ENCODE results near the gene KCTD15. TPM values are rescaled to one million over a fixed set of nuclear protein-coding genes. Genes with fewer than 3 reads are reported as not detected.

Gene KCTD15
- total and polyA plus RNA-seq, 2 donors (not counting 3 experiments of a cell fraction or from before 2014, with no cell fraction given), result 49.5 to 51.8 TPM

GRCh38 chr19:33780251-33780650 lies 16.4 kb upstream of the KCTD15 start:
- DNase-seq (ENCODE audit: low read depth, low spot score) (no peak), FAIRE-seq (no peak)
- TF ChIP-seq MAX (IDR thresholded peaks at IDR 0.05; ENCODE audit: insufficient read depth, insufficient read length), result no peak
- no peak for TF ChIP-seq JUN (IDR thresholded peaks at IDR 0.05; ENCODE audit: borderline replicate concordance, insufficient read depth, insufficient read length, low read depth)
- TF ChIP-seq EZH2 (IDR thresholded peaks at IDR 0.05; ENCODE audit: borderline replicate concordance, low read depth, low read length, severe bottlenecking), result no peak
- TF ChIP-seq CTCF (IDR thresholded peaks at IDR 0.05; ENCODE audit: extremely low read depth in 1 of 2, insufficient read depth in 1 of 2, low read depth in 1 of 2, low read length in 2 of 2), result no peak
- TF ChIP-seq FOS (IDR thresholded peaks at IDR 0.05; ENCODE audit: borderline replicate concordance, insufficient read depth, low read length), result no peak
- no peak for TF ChIP-seq MYC (IDR thresholded peaks at IDR 0.05; ENCODE audit: low read depth, low read length)
- no peak for TF ChIP-seq POLR2AphosphoS5 (IDR thresholded peaks at IDR 0.05; ENCODE audit: insufficient read depth, low read depth, low read length)
- TF ChIP-seq POLR2A (IDR thresholded peaks at IDR 0.05; ENCODE audit: low read depth, low read length), result no peak
- TF ChIP-seq GATA2 (IDR thresholded peaks at IDR 0.05; ENCODE audit: insufficient read depth, insufficient read length, low read depth, low read length), result no peak
- Histone ChIP-seq H3K27ac (ENCODE audit: insufficient read depth, low read depth, low read length) (no peak overlapping the region), H3K27me3 (ENCODE audit: control insufficient read depth in 2 of 2, insufficient read depth in 2 of 2, low read length in 2 of 2) (peaks cover 0 to 4% of the 10 kb centered on the region in 2 experiments), H3K4me3 (replicated peaks in 1 of 3; ENCODE audit: insufficient read depth in 1 of 3, low read depth in 1 of 3, low read length in 3 of 3) (no peak overlapping the region), H3K9me1 (replicated peaks; ENCODE audit: control insufficient read depth, extremely low read depth, insufficient read depth, low read length) (no peaks in the 10 kb centered on the region), H3K4me1 (ENCODE audit: control insufficient read depth, extremely low read depth, insufficient read depth, low read length) (peaks cover 6% of the 10 kb centered on the region), H4K20me1 (replicated peaks; ENCODE audit: control insufficient read depth, extremely low read depth, insufficient read depth, low read length) (no peaks in the 10 kb centered on the region), H2AFZ (ENCODE audit: low read depth, low read length) (no peak overlapping the region), H3K79me2 (ENCODE audit: control insufficient read depth, insufficient read depth, low read length) (no peaks in the 10 kb centered on the region), H3K4me2 (ENCODE audit: insufficient read depth, low read length) (no peak overlapping the region), H3K9ac (replicated peaks; ENCODE audit: extremely low read depth, insufficient read depth, low read length) (no peak overlapping the region), H3K36me3 (ENCODE audit: control insufficient read depth in 2 of 2, extremely low read depth in 1 of 2, insufficient read depth in 2 of 2, low read length in 2 of 2) (no peaks in the 10 kb centered on the region), H3K9me3 (replicated peaks; ENCODE audit: control insufficient read depth, insufficient read depth, low read length) (no peaks in the 10 kb centered on the region)
- BruUV-seq (replicated peaks), result no TSS peak
- dilution Hi-C loops (cut with MboI; ENCODE audit: extremely low pct_ligation_motif_present, low sequenced_read_pairs) (no loop called here), intact Hi-C loops (cut with micrococcal nuclease) (no loop called here)
- ChIA-PET CTCF (interaction anchor here (0.8 to 6.2 kb wide), 6 partner anchors 11 to 315 kb away, joined by 3 to 387 read pairs (median 7); no protein-coding TSS in a partner anchor), POLR2A (no interaction called here)
